ENCODE results near the gene SHISA9. TPM values are rescaled to one million over a fixed set of nuclear protein-coding genes. Genes with fewer than 3 reads are reported as not detected.

SHISA9 gene
- total and polyA plus RNA-seq, 7 donors: under 0.01 to 8.6 (median 3.1) TPM

- DNase-seq: no peak
- Histone ChIP-seq H3K4me3 (no peak overlapping the region), H3K4me1 (no peaks in the 10 kb centered on the region), H3K27me3 (no peaks in the 10 kb centered on the region), H3K27ac (no peak overlapping the region), H3K36me3 (no peaks in the 10 kb centered on the region), H3K9me3 (no peaks in the 10 kb centered on the region)
- intact Hi-C loops (cut with DNase I): no loop called here
- no peak for TF ChIP-seq CTCF (IDR thresholded peaks at IDR 0.05)
- 82 to 87% methylated on average over 5 of the region's 5 CpGs for WGBS, 2 donors
Measured at GRCh38 chr16:12988071-12988470, 86.7 kb downstream of the SHISA9 start.

GRCh38 chr16:12992066-12992465 lies 90.7 kb downstream of the SHISA9 start:
- H3K27me3 ChIP-seq: no peaks in the 10 kb centered on the region
- no peak overlapping the region for H3K27ac ChIP-seq
- 85 to 87% methylated on average over 5 of the region's 5 CpGs for WGBS, 2 donors
- H3K9me3 ChIP-seq: no peaks in the 10 kb centered on the region
- intact Hi-C loops (cut with DNase I): no loop called here
- DNase-seq: no peak
- no peak overlapping the region for H3K4me3 ChIP-seq
- no peak for TF ChIP-seq POLR2AphosphoS5 (IDR thresholded peaks at IDR 0.05)
- no peak for TF ChIP-seq CTCF (IDR thresholded peaks at IDR 0.05)
- no peak for TF ChIP-seq EP300 (IDR thresholded peaks at IDR 0.05)
- no peak for TF ChIP-seq POLR2A (IDR thresholded peaks at IDR 0.05)
- H3K36me3 ChIP-seq: no peaks in the 10 kb centered on the region
- H3K4me1 ChIP-seq: no peaks in the 10 kb centered on the region

GRCh38 chr16:12994402-12994801 lies 93.0 kb downstream of the SHISA9 start:
- no peaks in the 10 kb centered on the region for H3K27me3 ChIP-seq
- WGBS, 2 donors: 67 to 70% methylated on average over 4 of the region's 4 CpGs
- intact Hi-C loops (cut with DNase I): no loop called here
- no peak for DNase-seq
- H3K27ac ChIP-seq: no peak overlapping the region
- no peak for TF ChIP-seq POLR2AphosphoS5 (IDR thresholded peaks at IDR 0.05)
- TF ChIP-seq EP300 (IDR thresholded peaks at IDR 0.05): no peak
- no peak for TF ChIP-seq POLR2A (IDR thresholded peaks at IDR 0.05)
- TF ChIP-seq CTCF (IDR thresholded peaks at IDR 0.05): no peak
- no peaks in the 10 kb centered on the region for H3K36me3 ChIP-seq
- no peaks in the 10 kb centered on the region for H3K9me3 ChIP-seq
- H3K4me1 ChIP-seq: no peaks in the 10 kb centered on the region
- no peak overlapping the region for H3K4me3 ChIP-seq

GRCh38 chr16:12995721-12996372 lies 94.4 kb downstream of the SHISA9 start:
- WGBS, 2 donors: 64 to 75% methylated on average over 7 of the region's 7 CpGs
- intact Hi-C loops (cut with DNase I): no loop called here
- no peaks in the 10 kb centered on the region for H3K4me1 ChIP-seq
- H3K36me3 ChIP-seq: no peaks in the 10 kb centered on the region
- H3K27me3 ChIP-seq: peaks cover 0 to 6% (median 0%) of the 10 kb centered on the region in 3 donors
- no peak overlapping the region for H3K4me3 ChIP-seq
- H3K27ac ChIP-seq: no peak overlapping the region
- TF ChIP-seq CTCF (IDR thresholded peaks at IDR 0.05) (no peak), POLR2A (IDR thresholded peaks at IDR 0.05) (no peak), POLR2AphosphoS5 (IDR thresholded peaks at IDR 0.05) (no peak), EP300 (IDR thresholded peaks at IDR 0.05) (no peak)
- no peaks in the 10 kb centered on the region for H3K9me3 ChIP-seq
- no peak for DNase-seq
